ENCODE data around the gene RYR2. TPM values are rescaled to one million over a fixed set of nuclear protein-coding genes. Genes with fewer than 3 reads are reported as not detected.

RYR2 gene
- polyA plus RNA-seq, 1 of the 3 experiments (the other 2 are of a cell fraction) = under 0.01 TPM

DNA sequence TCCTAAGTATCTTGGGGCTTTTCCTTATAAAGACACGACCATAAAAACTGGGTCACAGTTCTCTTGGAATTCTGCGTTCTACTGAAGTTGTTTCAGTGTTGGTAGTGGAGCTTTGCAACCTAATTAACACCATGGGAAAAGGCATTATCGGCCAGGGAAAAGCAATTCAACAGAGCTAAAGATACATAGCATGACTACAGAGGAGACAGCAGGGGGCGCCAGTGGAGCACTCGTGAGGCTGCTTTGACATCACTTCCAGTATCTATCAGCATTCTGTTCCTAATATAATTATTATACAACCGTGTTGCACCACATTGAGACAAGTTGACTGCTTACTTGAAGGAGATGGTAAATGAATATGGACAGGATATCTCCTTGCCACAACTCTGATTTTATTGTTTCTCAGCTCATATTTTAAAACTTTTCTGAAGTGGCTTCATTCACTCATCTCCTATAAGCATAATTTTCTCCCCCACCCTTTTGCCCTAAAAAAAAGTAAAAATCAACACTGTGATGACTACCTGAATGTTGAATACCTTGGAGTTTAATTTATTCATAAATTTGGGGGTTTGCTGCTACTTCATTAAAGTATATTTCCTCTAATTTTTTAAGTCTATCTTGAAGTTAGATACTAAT lies 809.3 kb downstream of the RYR2 start:
- no peak overlapping the region for H3K27ac ChIP-seq (ENCODE audit: low read depth in 2 of 2, low read length in 1 of 2)
- H3K79me2 ChIP-seq (ENCODE audit: insufficient read depth) = no peaks in the 10 kb centered on the region
- H3K9ac ChIP-seq = no peak overlapping the region
- no peak for TF ChIP-seq USF1 (IDR thresholded peaks at IDR 0.05; ENCODE audit: borderline replicate concordance, low read depth)
- TF ChIP-seq RCOR1 (IDR thresholded peaks at IDR 0.05; ENCODE audit: low read length) = no peak
- no peak for TF ChIP-seq JUND (IDR thresholded peaks at IDR 0.05)
- TF ChIP-seq, protein P1, sequence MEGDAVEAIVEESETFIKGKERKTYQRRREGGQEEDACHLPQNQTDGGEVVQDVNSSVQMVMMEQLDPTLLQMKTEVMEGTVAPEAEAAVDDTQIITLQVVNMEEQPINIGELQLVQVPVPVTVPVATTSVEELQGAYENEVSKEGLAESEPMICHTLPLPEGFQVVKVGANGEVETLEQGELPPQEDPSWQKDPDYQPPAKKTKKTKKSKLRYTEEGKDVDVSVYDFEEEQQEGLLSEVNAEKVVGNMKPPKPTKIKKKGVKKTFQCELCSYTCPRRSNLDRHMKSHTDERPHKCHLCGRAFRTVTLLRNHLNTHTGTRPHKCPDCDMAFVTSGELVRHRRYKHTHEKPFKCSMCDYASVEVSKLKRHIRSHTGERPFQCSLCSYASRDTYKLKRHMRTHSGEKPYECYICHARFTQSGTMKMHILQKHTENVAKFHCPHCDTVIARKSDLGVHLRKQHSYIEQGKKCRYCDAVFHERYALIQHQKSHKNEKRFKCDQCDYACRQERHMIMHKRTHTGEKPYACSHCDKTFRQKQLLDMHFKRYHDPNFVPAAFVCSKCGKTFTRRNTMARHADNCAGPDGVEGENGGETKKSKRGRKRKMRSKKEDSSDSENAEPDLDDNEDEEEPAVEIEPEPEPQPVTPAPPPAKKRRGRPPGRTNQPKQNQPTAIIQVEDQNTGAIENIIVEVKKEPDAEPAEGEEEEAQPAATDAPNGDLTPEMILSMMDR (IDR thresholded peaks at IDR 0.05) = peak; percentile 82
- no peak for TF ChIP-seq MAX (IDR thresholded peaks at IDR 0.05; ENCODE audit: low read depth)
- TF ChIP-seq, protein P2, sequence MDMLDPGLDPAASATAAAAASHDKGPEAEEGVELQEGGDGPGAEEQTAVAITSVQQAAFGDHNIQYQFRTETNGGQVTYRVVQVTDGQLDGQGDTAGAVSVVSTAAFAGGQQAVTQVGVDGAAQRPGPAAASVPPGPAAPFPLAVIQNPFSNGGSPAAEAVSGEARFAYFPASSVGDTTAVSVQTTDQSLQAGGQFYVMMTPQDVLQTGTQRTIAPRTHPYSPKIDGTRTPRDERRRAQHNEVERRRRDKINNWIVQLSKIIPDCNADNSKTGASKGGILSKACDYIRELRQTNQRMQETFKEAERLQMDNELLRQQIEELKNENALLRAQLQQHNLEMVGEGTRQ (IDR thresholded peaks at IDR 0.05; ENCODE audit: borderline replicate concordance, low read depth, low read length) = no peak
- TF ChIP-seq SMC3 (IDR thresholded peaks at IDR 0.05; ENCODE audit: low read depth, low read length) = peak; percentile 66
- TF ChIP-seq SIN3A (IDR thresholded peaks at IDR 0.05; ENCODE audit: borderline replicate concordance, low read depth, low read length) = no peak
- TF ChIP-seq NRF1 (IDR thresholded peaks at IDR 0.05; ENCODE audit: low read depth, low read length) = no peak
- no peak for TF ChIP-seq PBX3 (IDR thresholded peaks at IDR 0.05)
- TF ChIP-seq RAD21 (IDR thresholded peaks at IDR 0.05; ENCODE audit: low read length) = peak; percentile 80
- no peaks in the 10 kb centered on the region for H3K9me2 ChIP-seq
- POLR2A ChIA-PET = no interaction called here
- no peak overlapping the region for H2AFZ ChIP-seq (ENCODE audit: low read depth)
- no peak overlapping the region for H3K4me2 ChIP-seq
- H3K4me3 ChIP-seq (ENCODE audit: low read depth in 2 of 2, low read length in 1 of 2) = no peak overlapping the region; a peak in 1 of 4 replicates
- H4K20me1 ChIP-seq (ENCODE audit: insufficient read depth) = no peaks in the 10 kb centered on the region
- no peaks in the 10 kb centered on the region for H3K27me3 ChIP-seq (ENCODE audit: insufficient read depth)
- no peaks in the 10 kb centered on the region for H3K36me3 ChIP-seq (replicated peaks in 1 of 2; ENCODE audit: control insufficient read depth in 1 of 2, insufficient read depth in 2 of 2, low read length in 1 of 2)
- CTCF ChIA-PET = interaction anchor here (0.6 to 9.0 kb wide), 33 partner anchors 9 to 1981 kb away, joined by 3 to 126 read pairs (median 4); no protein-coding TSS in a partner anchor
- DNase-seq = peak; percentile 50
- H3K9me3 ChIP-seq = no peaks in the 10 kb centered on the region
- no peaks in the 10 kb centered on the region; a peak in 2 of 4 replicates for H3K4me1 ChIP-seq (ENCODE audit: control insufficient read depth in 1 of 2, insufficient read depth in 2 of 2, low read depth in 1 of 2, low read length in 1 of 2)
- 8% methylated on average over 6 of the region's 6 CpGs for WGBS (ENCODE audit: low lambda C conversion rate)
- H3F3A ChIP-seq (replicated peaks; ENCODE audit: insufficient read depth) = no peaks in the 10 kb centered on the region

DNA sequence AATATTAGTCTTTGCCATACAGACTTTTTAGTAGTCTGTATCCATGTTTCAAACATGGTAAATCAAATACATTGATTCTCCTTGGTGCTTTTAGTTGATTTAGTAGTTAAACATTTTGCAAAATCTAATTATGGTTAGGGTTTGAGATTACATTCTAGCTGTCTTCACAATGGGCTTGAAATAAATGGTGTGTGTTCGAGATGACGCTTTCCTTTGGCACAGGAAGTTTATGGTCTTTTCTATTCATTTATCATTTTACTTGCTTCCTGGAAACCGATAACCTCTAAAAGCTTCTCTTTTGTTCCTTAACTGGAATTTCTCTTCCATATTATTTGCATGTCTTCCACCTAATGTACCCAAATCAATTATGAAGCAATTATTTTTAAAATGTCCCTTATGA lies 810.4 kb downstream of the RYR2 start:
- TF ChIP-seq NFIC (IDR thresholded peaks at IDR 0.05; ENCODE audit: borderline replicate concordance) (no peak), SIN3A (IDR thresholded peaks at IDR 0.05; ENCODE audit: borderline replicate concordance, low read depth, low read length) (no peak), MAX (IDR thresholded peaks at IDR 0.05; ENCODE audit: low read depth) (no peak), SMC3 (IDR thresholded peaks at IDR 0.05; ENCODE audit: low read depth, low read length) (no peak), TEAD4 (IDR thresholded peaks at IDR 0.05; ENCODE audit: borderline replicate concordance, insufficient read depth) (no peak), RAD21 (IDR thresholded peaks at IDR 0.05; ENCODE audit: low read length) (no peak), FOXJ3 (CRISPR knock-in tag; IDR thresholded peaks at IDR 0.05) (no peak), FOSL2 (IDR thresholded peaks at IDR 0.05; ENCODE audit: borderline replicate concordance, low read depth) (no peak), CHD2 (IDR thresholded peaks at IDR 0.05; ENCODE audit: low read length, partially characterized antibody) (no peak), EP300 (IDR thresholded peaks at IDR 0.05; ENCODE audit: borderline replicate concordance in 1 of 2, low read depth in 1 of 2, low read length in 1 of 2) (no peak)
- ChIA-PET POLR2A (no interaction called here), CTCF (interaction anchor here (1.0 to 9.0 kb wide), 9 partner anchors 11 to 1191 kb away, joined by 3 to 126 read pairs (median 6); no protein-coding TSS in a partner anchor)
- H3K4me1 ChIP-seq (ENCODE audit: control insufficient read depth in 1 of 2, insufficient read depth in 2 of 2, low read depth in 1 of 2, low read length in 1 of 2) = no peaks in the 10 kb centered on the region; a peak in 2 of 4 replicates
- no peaks in the 10 kb centered on the region for H3K27me3 ChIP-seq (ENCODE audit: insufficient read depth)
- WGBS (ENCODE audit: low lambda C conversion rate) = 62% methylated on average over 3 of the region's 3 CpGs
- no peaks in the 10 kb centered on the region for H4K20me1 ChIP-seq (ENCODE audit: insufficient read depth)
- H3F3A ChIP-seq (replicated peaks; ENCODE audit: insufficient read depth) = no peaks in the 10 kb centered on the region
- no peaks in the 10 kb centered on the region for H3K9me3 ChIP-seq
- no peaks in the 10 kb centered on the region for H3K9me2 ChIP-seq
- H2AFZ ChIP-seq (ENCODE audit: low read depth) = no peak overlapping the region
- H3K79me2 ChIP-seq (ENCODE audit: insufficient read depth) = no peaks in the 10 kb centered on the region
- H3K27ac ChIP-seq (ENCODE audit: low read depth in 2 of 2, low read length in 1 of 2) = no peak overlapping the region
- H3K36me3 ChIP-seq (replicated peaks in 1 of 2; ENCODE audit: control insufficient read depth in 1 of 2, insufficient read depth in 2 of 2, low read length in 1 of 2) = no peaks in the 10 kb centered on the region
- no peak overlapping the region for H3K4me2 ChIP-seq
- no peak overlapping the region for H3K4me3 ChIP-seq (ENCODE audit: low read depth in 2 of 2, low read length in 1 of 2)
- DNase-seq = no peak
- H3K9ac ChIP-seq = no peak overlapping the region

Measured in SK-N-SH (cell line).